ENCODE data around the gene STX18. TPM values are rescaled to one million over a fixed set of nuclear protein-coding genes. Genes with fewer than 3 reads are reported as not detected.

The STX18 gene
- total and polyA plus RNA-seq, 2 donors (not counting 3 experiments of a cell fraction or from before 2014, with no cell fraction given) = 30.7 to 31.2 TPM

DNA sequence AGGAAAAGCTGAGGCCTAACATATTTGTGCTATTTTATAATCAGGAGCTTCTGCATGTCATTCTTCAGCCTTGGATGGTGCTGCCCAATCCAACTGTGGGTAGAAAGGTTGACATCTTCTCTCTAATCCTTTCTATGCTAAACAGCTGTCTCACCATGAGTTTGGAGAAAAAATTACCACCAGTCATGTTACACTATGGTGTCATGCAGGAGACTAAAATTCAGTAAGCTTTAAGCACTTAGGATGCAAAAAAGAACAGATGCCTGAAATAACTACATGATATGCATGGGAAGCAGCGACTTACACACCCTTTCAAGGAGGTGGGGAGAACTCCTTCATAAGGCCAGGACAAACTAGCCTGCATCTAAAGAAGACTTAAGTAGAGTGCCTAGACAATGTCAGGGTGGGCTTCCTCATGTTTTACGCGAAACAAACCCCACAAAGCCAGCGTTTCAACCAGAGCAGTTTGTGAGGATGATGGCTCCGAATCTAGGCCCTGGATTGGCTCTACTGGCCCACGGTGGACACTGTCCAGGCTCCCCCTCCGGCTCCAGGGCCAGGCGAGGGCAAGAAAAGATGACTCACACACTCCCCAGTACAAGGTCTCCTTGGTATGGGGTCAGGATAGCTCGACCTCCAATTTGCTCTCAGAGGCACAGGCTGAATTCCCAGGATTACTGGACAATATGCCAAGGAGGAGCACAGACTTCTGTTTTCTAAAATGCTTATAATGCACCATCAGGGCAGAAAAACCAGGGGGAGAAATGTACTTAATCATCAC is 45.1 kb downstream of the STX18 start:
- no peak overlapping the region for H3K27ac ChIP-seq (ENCODE audit: insufficient read depth, low read depth, low read length)
- POLR2A ChIA-PET = no interaction called here
- no peak for DNase-seq (ENCODE audit: low read depth, low spot score)
- no peak overlapping the region for H3K4me2 ChIP-seq (ENCODE audit: insufficient read depth, low read length)
- H3K4me3 ChIP-seq (replicated peaks in 1 of 3; ENCODE audit: insufficient read depth in 1 of 3, low read depth in 1 of 3, low read length in 3 of 3) = no peak overlapping the region
- CTCF ChIA-PET = interaction anchor here (1.0 to 1.3 kb wide), 2 partner anchors 10 to 22 kb away, joined by 3 to 4 read pairs; no protein-coding TSS in a partner anchor
- H3K79me2 ChIP-seq (ENCODE audit: control insufficient read depth, insufficient read depth, low read length) = peaks cover 7% of the 10 kb centered on the region
- no peak overlapping the region for H2AFZ ChIP-seq (ENCODE audit: low read depth, low read length)
- H3K4me1 ChIP-seq (ENCODE audit: control insufficient read depth, extremely low read depth, insufficient read depth, low read length) = peaks cover 13% of the 10 kb centered on the region
- no peaks in the 10 kb centered on the region for H3K9me1 ChIP-seq (replicated peaks; ENCODE audit: control insufficient read depth, extremely low read depth, insufficient read depth, low read length)
- H3K9ac ChIP-seq (replicated peaks; ENCODE audit: extremely low read depth, insufficient read depth, low read length) = no peak overlapping the region
- peaks cover 5% of the 10 kb centered on the region for H4K20me1 ChIP-seq (replicated peaks; ENCODE audit: control insufficient read depth, extremely low read depth, insufficient read depth, low read length)
- dilution Hi-C loops (cut with MboI; ENCODE audit: extremely low pct_ligation_motif_present, low sequenced_read_pairs) (no loop called here), intact Hi-C loops (cut with micrococcal nuclease) (no loop called here)
- TF ChIP-seq EZH2 (IDR thresholded peaks at IDR 0.05; ENCODE audit: borderline replicate concordance, low read depth, low read length, severe bottlenecking) = no peak
- TF ChIP-seq FOS (IDR thresholded peaks at IDR 0.05; ENCODE audit: borderline replicate concordance, insufficient read depth, low read length) = no peak
- TF ChIP-seq, protein P1, sequence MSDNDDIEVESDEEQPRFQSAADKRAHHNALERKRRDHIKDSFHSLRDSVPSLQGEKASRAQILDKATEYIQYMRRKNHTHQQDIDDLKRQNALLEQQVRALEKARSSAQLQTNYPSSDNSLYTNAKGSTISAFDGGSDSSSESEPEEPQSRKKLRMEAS (IDR thresholded peaks at IDR 0.05; ENCODE audit: insufficient read depth, insufficient read length) = no peak
- TF ChIP-seq JUN (IDR thresholded peaks at IDR 0.05; ENCODE audit: borderline replicate concordance, insufficient read depth, insufficient read length, low read depth) = no peak
- no peak for TF ChIP-seq POLR2AphosphoS5 (IDR thresholded peaks at IDR 0.05; ENCODE audit: insufficient read depth, low read depth, low read length)
- TF ChIP-seq, protein P2, sequence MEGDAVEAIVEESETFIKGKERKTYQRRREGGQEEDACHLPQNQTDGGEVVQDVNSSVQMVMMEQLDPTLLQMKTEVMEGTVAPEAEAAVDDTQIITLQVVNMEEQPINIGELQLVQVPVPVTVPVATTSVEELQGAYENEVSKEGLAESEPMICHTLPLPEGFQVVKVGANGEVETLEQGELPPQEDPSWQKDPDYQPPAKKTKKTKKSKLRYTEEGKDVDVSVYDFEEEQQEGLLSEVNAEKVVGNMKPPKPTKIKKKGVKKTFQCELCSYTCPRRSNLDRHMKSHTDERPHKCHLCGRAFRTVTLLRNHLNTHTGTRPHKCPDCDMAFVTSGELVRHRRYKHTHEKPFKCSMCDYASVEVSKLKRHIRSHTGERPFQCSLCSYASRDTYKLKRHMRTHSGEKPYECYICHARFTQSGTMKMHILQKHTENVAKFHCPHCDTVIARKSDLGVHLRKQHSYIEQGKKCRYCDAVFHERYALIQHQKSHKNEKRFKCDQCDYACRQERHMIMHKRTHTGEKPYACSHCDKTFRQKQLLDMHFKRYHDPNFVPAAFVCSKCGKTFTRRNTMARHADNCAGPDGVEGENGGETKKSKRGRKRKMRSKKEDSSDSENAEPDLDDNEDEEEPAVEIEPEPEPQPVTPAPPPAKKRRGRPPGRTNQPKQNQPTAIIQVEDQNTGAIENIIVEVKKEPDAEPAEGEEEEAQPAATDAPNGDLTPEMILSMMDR (IDR thresholded peaks at IDR 0.05; ENCODE audit: extremely low read depth in 1 of 2, insufficient read depth in 1 of 2, low read depth in 1 of 2, low read length in 2 of 2) = no peak
- no peak for TF ChIP-seq GATA2 (IDR thresholded peaks at IDR 0.05; ENCODE audit: insufficient read depth, insufficient read length, low read depth, low read length)
- no peak for TF ChIP-seq MYC (IDR thresholded peaks at IDR 0.05; ENCODE audit: low read depth, low read length)
- no peaks in the 10 kb centered on the region for H3K27me3 ChIP-seq (ENCODE audit: control insufficient read depth in 2 of 2, insufficient read depth in 2 of 2, low read length in 2 of 2)
- no TSS peak for BruUV-seq (replicated peaks)
- no peaks in the 10 kb centered on the region for H3K36me3 ChIP-seq (ENCODE audit: control insufficient read depth in 2 of 2, extremely low read depth in 1 of 2, insufficient read depth in 2 of 2, low read length in 2 of 2)
- FAIRE-seq = no peak
- no peaks in the 10 kb centered on the region for H3K9me3 ChIP-seq (replicated peaks; ENCODE audit: control insufficient read depth, insufficient read depth, low read length)
